Muscle of leg (tissue), 11 donors: ENCODE data around the gene TMEM190. TPM values are rescaled to one million over a fixed set of nuclear protein-coding genes. Genes with fewer than 3 reads are reported as not detected.

ENCODE experiments used
- DNase-seq: peaks from one replicate; pipeline ENCODE4 v3.0.0; 2013
- H3K27ac ChIP-seq: one replicate; pipeline ENCODE4 v1.5.1; 2013; ENCODE audit warnings: mild to moderate bottlenecking, low read length, control low read depth
- H3K27me3 ChIP-seq: one replicate; pipeline ENCODE4 v1.6.1; 2013; ENCODE audit warnings: low read length; ENCODE audit not compliant: control insufficient read depth, insufficient read depth
- H3K36me3 ChIP-seq: one replicate; pipeline ENCODE4 v1.6.1; 2013; ENCODE audit warnings: low read length; ENCODE audit not compliant: control insufficient read depth, insufficient read depth
- H3K4me1 ChIP-seq: one replicate; pipeline ENCODE4 v1.6.1; 2013; ENCODE audit warnings: low read length; ENCODE audit not compliant: control insufficient read depth, insufficient read depth
- H3K4me3 ChIP-seq: one replicate; pipeline ENCODE4 v1.5.1; 2013; ENCODE audit warnings: low read length, control low read depth
- H3K9me3 ChIP-seq: replicated peaks from 2 replicates; pipeline ENCODE4 v1.6.1; 2013; ENCODE audit warnings: low read depth, low read length; ENCODE audit not compliant: control insufficient read depth
- WGBS: methylation state at CpG from one replicate; pipeline ENCODE4 v1.1.5; 2013; ENCODE audit warnings: missing lambda C conversion rate; ENCODE audit not compliant: insufficient coverage; 5-methylcytosine and 5-hydroxymethylcytosine counted together
- polyA plus RNA-seq, 8 donors: library from polyadenylated mRNA; unstranded; fragments of 120-200 nt; gene quantifications; one replicate each; pipeline versions ENCODE4 v1.2.1 to v1.2.3, GENCODE V29; 2013; ENCODE audit warnings: inconsistent platforms in 1 of 8, low replicate concordance in 1 of 8; ENCODE audit not compliant: insufficient read length in 8 of 8, insufficient read depth in 1 of 8
- total RNA-seq: library from RNA; stranded (reverse); fragments of 120-200 nt; gene quantifications from one replicate; pipeline ENCODE4 v1.2.4, GENCODE V29; 2013

The TMEM190 gene
- total and polyA plus RNA-seq, 9 donors = 0.50 TPM; not detected in 8

- Histone ChIP-seq H3K27ac (no peak overlapping the region), H3K4me3 (no peak overlapping the region), H3K4me1 (peaks cover 30% of the 10 kb centered on the region), H3K36me3 (peaks cover 19% of the 10 kb centered on the region), H3K27me3 (peaks cover 63% of the 10 kb centered on the region), H3K9me3 (no peaks in the 10 kb centered on the region)
- WGBS = 100% methylated on average over 2 of the region's 6 CpGs
- DNase-seq = no peak
Measured at GRCh38 chr19:55352040-55352439, 24.6 kb upstream of the TMEM190 start.

GRCh38 chr19:55352549-55353145, 24.0 kb upstream of the TMEM190 start:
- Histone ChIP-seq H3K27me3 (peaks cover 68% of the 10 kb centered on the region), H3K36me3 (peaks cover 14% of the 10 kb centered on the region), H3K4me3 (no peak overlapping the region), H3K27ac (no peak overlapping the region), H3K9me3 (no peaks in the 10 kb centered on the region), H3K4me1 (peaks cover 25% of the 10 kb centered on the region)
- WGBS = 65% methylated on average over 23 of the region's 25 CpGs
- DNase-seq = no peak

- Histone ChIP-seq H3K27me3 (peaks cover 72% of the 10 kb centered on the region), H3K4me1 (peaks cover 18% of the 10 kb centered on the region), H3K27ac (no peak overlapping the region), H3K4me3 (peak overlapping the region; percentile 19), H3K36me3 (peaks cover 10% of the 10 kb centered on the region), H3K9me3 (no peaks in the 10 kb centered on the region)
- WGBS = 3% methylated on average over 15 of the region's 24 CpGs
- DNase-seq = no peak
Measured at GRCh38 chr19:55353356-55353802, 23.2 kb upstream of the TMEM190 start.

GRCh38 chr19:55353803-55354697, 22.6 kb upstream of the TMEM190 start:
- peaks cover 14% of the 10 kb centered on the region for H3K4me1 ChIP-seq
- H3K36me3 ChIP-seq = peaks cover 5% of the 10 kb centered on the region
- peak overlapping the region; percentile 19 for H3K4me3 ChIP-seq
- H3K27me3 ChIP-seq = peaks cover 72% of the 10 kb centered on the region
- H3K27ac ChIP-seq = no peak overlapping the region
- DNase-seq = no peak
- WGBS = under 1% methylated on average over 51 of the region's 72 CpGs
- no peaks in the 10 kb centered on the region for H3K9me3 ChIP-seq

- no peaks in the 10 kb centered on the region for H3K9me3 ChIP-seq
- DNase-seq = no peak
- H3K27ac ChIP-seq = no peak within 1 kb of the TSS
- 0% methylated on average over 8 of the region's 43 CpGs for WGBS
- no peaks in the 10 kb centered on the region for H3K36me3 ChIP-seq
- H3K27me3 ChIP-seq = peaks cover 75% of the 10 kb centered on the region
- H3K4me1 ChIP-seq = peaks cover 14% of the 10 kb centered on the region
- peak within 1 kb of the TSS; percentile 19 for H3K4me3 ChIP-seq
Measured at GRCh38 chr19:55354698-55355212, 21.9 kb upstream of the TMEM190 start, which contains the start of gene COX6B2. TSS of gene COX6B2 (minus strand) at chr19:55354719. CDS start at chr19:55354521, 198 bp downstream.

GRCh38 chr19:55355213-55355821, 21.3 kb upstream of the TMEM190 start:
- no peak overlapping the region for H3K4me3 ChIP-seq
- no peak overlapping the region for H3K27ac ChIP-seq
- no peak for DNase-seq
- no peaks in the 10 kb centered on the region for H3K36me3 ChIP-seq
- 4% methylated on average over 8 of the region's 13 CpGs for WGBS
- H3K27me3 ChIP-seq = peaks cover 75% of the 10 kb centered on the region
- H3K4me1 ChIP-seq = peaks cover 14% of the 10 kb centered on the region
- H3K9me3 ChIP-seq = no peaks in the 10 kb centered on the region

- Histone ChIP-seq H3K4me3 (no peak overlapping the region), H3K4me1 (peaks cover 10% of the 10 kb centered on the region), H3K27me3 (peaks cover 46% of the 10 kb centered on the region), H3K9me3 (no peaks in the 10 kb centered on the region), H3K27ac (no peak overlapping the region), H3K36me3 (no peaks in the 10 kb centered on the region)
- 80% methylated on average over 19 of the region's 19 CpGs for WGBS
- DNase-seq = no peak
Measured at GRCh38 chr19:55358493-55358892, 18.1 kb upstream of the TMEM190 start.

GRCh38 chr19:55358943-55359908, 17.4 kb upstream of the TMEM190 start:
- H3K27ac ChIP-seq = no peak overlapping the region
- peaks cover 4% of the 10 kb centered on the region for H3K4me1 ChIP-seq
- WGBS = 68% methylated on average over 26 of the region's 32 CpGs
- no peak for DNase-seq
- H3K27me3 ChIP-seq = peaks cover 41% of the 10 kb centered on the region
- H3K36me3 ChIP-seq = no peaks in the 10 kb centered on the region
- no peaks in the 10 kb centered on the region for H3K9me3 ChIP-seq
- H3K4me3 ChIP-seq = no peak overlapping the region

GRCh38 chr19:55360902-55361301, 15.7 kb upstream of the TMEM190 start:
- Histone ChIP-seq H3K36me3 (no peaks in the 10 kb centered on the region), H3K27me3 (peaks cover 24% of the 10 kb centered on the region), H3K4me1 (no peaks in the 10 kb centered on the region), H3K27ac (no peak overlapping the region), H3K9me3 (no peaks in the 10 kb centered on the region), H3K4me3 (no peak overlapping the region)
- DNase-seq = no peak
- WGBS = 82% methylated on average over 13 of the region's 16 CpGs
